GM12801 (cell line): ENCODE results near the gene LIPT2.

Experiments used
- CTCF ChIP-seq: IDR thresholded peaks from one replicate; pipeline ENCODE4 v1.5.1; 2011; ENCODE audit warnings: control low read depth; ENCODE audit not compliant: insufficient read length; ENCODE audit errors: extremely low read depth

Gene LIPT2

GRCh38 chr11:74519710-74520109 lies 26.2 kb upstream of the LIPT2 start:
- TF ChIP-seq CTCF: no peak

GRCh38 chr11:74507582-74507981 lies 14.1 kb upstream of the LIPT2 start:
- no peak for TF ChIP-seq CTCF

GRCh38 chr11:74506823-74507222 lies 13.3 kb upstream of the LIPT2 start:
- TF ChIP-seq CTCF: no peak

GRCh38 chr11:74505911-74506310 lies 12.4 kb upstream of the LIPT2 start:
- no peak for TF ChIP-seq CTCF

- no peak for TF ChIP-seq CTCF
These were observed 10.7 kb upstream of the LIPT2 start for GRCh38 chr11:74504100-74504691.

GRCh38 chr11:74494916-74495315 lies 1.4 kb upstream of the LIPT2 start:
- TF ChIP-seq CTCF: no peak

- TF ChIP-seq CTCF: no peak
These were observed 487 bp upstream of the LIPT2 start for GRCh38 chr11:74493791-74494630.
